IMR-90 (cell line): Measurements from ENCODE around the gene GALNT7. TPM values are rescaled to one million over a fixed set of nuclear protein-coding genes. Genes with fewer than 3 reads are reported as not detected.
A peak's percentile ranks its signal among the peaks of the same experiment; 100 is the strongest.

Experiments
- ATAC-seq: fragments of 200-7000 bp; cut with Tn5 transposase; 2 replicates; pipeline ENCODE4 v1.9.1; 2020; ENCODE audit warnings: low read depth, mild to moderate bottlenecking, moderate library complexity
- BruUV-seq: library from RNA; stranded (reverse); fragments of 400-500 nt; replicated peaks from 2 replicates; lab custom pipeline; 2021; lab: Mats Ljungman, UMichigan
- CTCF ChIA-PET: fragments of 300-600 bp; formaldehyde crosslinking; extraction: SDS; loops from one replicate; lab custom pipeline; 2021; ENCODE audit warnings: antibody characterized with exemption; lab: Yijun Ruan, JAX
- POLR2A ChIA-PET: fragments of 300-600 bp; sonication (Branson Sonifier 250); formaldehyde crosslinking; loops from one replicate; lab custom pipeline; 2022; ENCODE audit warnings: antibody characterized with exemption; ENCODE audit not compliant: unreplicated experiment; lab: Charles Lee
- DNase-seq: peaks from one replicate; pipeline ENCODE4 v3.0.0; 2013
- H2AFZ ChIP-seq: replicated peaks from 2 replicates; pipeline ENCODE3; 2013; ENCODE audit warnings: low read length, mild to moderate bottlenecking; ENCODE audit not compliant: poor library complexity
- H2AK5ac ChIP-seq: 2 replicates; pipeline ENCODE4 v1.6.1; 2013; ENCODE audit warnings: low read depth, low read length, inconsistent platforms
- H2AK9ac ChIP-seq: replicated peaks from 2 replicates; pipeline ENCODE3; 2013; ENCODE audit warnings: mild to moderate bottlenecking, low read depth, low read length, moderate library complexity; ENCODE audit not compliant: poor library complexity
- H2BK120ac ChIP-seq: 2 replicates; pipeline ENCODE4 v1.6.1; 2013; ENCODE audit warnings: low read depth, low read length, inconsistent platforms
- H2BK15ac ChIP-seq: 3 replicates; pipeline ENCODE4 v1.6.1; 2013; ENCODE audit warnings: low read depth, low read length, inconsistent platforms
- H2BK20ac ChIP-seq: 2 replicates; pipeline ENCODE4 v1.6.1; 2013; ENCODE audit warnings: low read depth, mild to moderate bottlenecking, inconsistent platforms, low read length, moderate library complexity
- H2BK5ac ChIP-seq: 2 replicates; pipeline ENCODE4 v1.6.1; 2013; ENCODE audit warnings: mild to moderate bottlenecking, low read depth, low read length, inconsistent platforms; ENCODE audit not compliant: poor library complexity, severe bottlenecking
- H3K14ac ChIP-seq: replicated peaks from 2 replicates; pipeline ENCODE4 v1.6.1; 2013; ENCODE audit warnings: low read depth, low read length, inconsistent platforms
- H3K18ac ChIP-seq: 2 replicates; pipeline ENCODE4 v1.6.1; 2013; ENCODE audit warnings: low read depth, low read length, control low read depth
- H3K23ac ChIP-seq: 2 replicates; pipeline ENCODE4 v1.6.1; 2013; ENCODE audit warnings: low read depth, low read length, inconsistent platforms
- H3K27ac ChIP-seq: 2 replicates; pipeline ENCODE4 v1.5.1; 2013; ENCODE audit warnings: mild to moderate bottlenecking, control low read depth, low read length; ENCODE audit not compliant: insufficient read depth
- H3K27me3 ChIP-seq: 2 replicates; pipeline ENCODE4 v1.6.1; 2013; ENCODE audit warnings: low read length; ENCODE audit not compliant: control insufficient read depth, insufficient read depth
- H3K36me3 ChIP-seq: 2 replicates; pipeline ENCODE4 v1.6.1; 2013; ENCODE audit warnings: low read length, mixed read lengths; ENCODE audit not compliant: control insufficient read depth, insufficient read depth
- H3K4ac ChIP-seq: 2 replicates; pipeline ENCODE4 v1.6.1; 2013; ENCODE audit warnings: low read depth, low read length, inconsistent platforms
- H3K4me1 ChIP-seq: 2 replicates; pipeline ENCODE4 v1.6.1; 2013; ENCODE audit warnings: low read length, mixed read lengths; ENCODE audit not compliant: control insufficient read depth, insufficient read depth
- H3K4me2 ChIP-seq: 2 replicates; pipeline ENCODE4 v1.6.1; 2013; ENCODE audit warnings: low read depth, mild to moderate bottlenecking, control low read depth, low read length, moderate library complexity
- H3K4me3 ChIP-seq: 2 replicates; pipeline ENCODE4 v1.5.1; 2013; ENCODE audit warnings: low read depth, mild to moderate bottlenecking, control low read depth, low read length, moderate library complexity; ENCODE audit not compliant: insufficient read depth
- H3K56ac ChIP-seq: 2 replicates; pipeline ENCODE4 v1.6.1; 2013; ENCODE audit warnings: low read length, inconsistent platforms; ENCODE audit not compliant: insufficient read depth; ENCODE audit errors: extremely low read depth
- H3K79me1 ChIP-seq, 2 experiments: 2 replicates each; pipeline ENCODE4 v1.6.1; 2013; ENCODE audit warnings: low read length in 2 of 2, inconsistent platforms in 1 of 2, low read depth in 1 of 2
- H3K9ac ChIP-seq: 2 replicates; pipeline ENCODE4 v1.6.1; 2013; ENCODE audit warnings: low read depth, low read length, control low read depth
- H3K9me1 ChIP-seq: 2 replicates; pipeline ENCODE4 v1.6.1; 2013; ENCODE audit warnings: low read length, inconsistent platforms; ENCODE audit not compliant: insufficient read depth
- H3K9me3 ChIP-seq: 2 replicates; pipeline ENCODE4 v1.6.1; 2013; ENCODE audit warnings: low read length; ENCODE audit not compliant: control insufficient read depth, insufficient read depth
- H4K20me1 ChIP-seq: 2 replicates; pipeline ENCODE4 v1.6.1; 2013; ENCODE audit warnings: low read length, inconsistent platforms; ENCODE audit not compliant: insufficient read depth
- H4K5ac ChIP-seq: 2 replicates; pipeline ENCODE4 v1.6.1; 2013; ENCODE audit warnings: mild to moderate bottlenecking, low read depth, low read length, control low read depth
- H4K8ac ChIP-seq, 2 experiments: 2 replicates each; pipeline ENCODE4 v1.6.1; 2013; ENCODE audit warnings: low read depth in 2 of 2, low read length in 2 of 2, control low read depth in 1 of 2, inconsistent platforms in 1 of 2
- H4K91ac ChIP-seq: 2 replicates; pipeline ENCODE4 v1.6.1; 2013; ENCODE audit warnings: low read depth, low read length, inconsistent platforms; ENCODE audit not compliant: insufficient read depth
- MAFK ChIP-seq: IDR thresholded peaks from 2 replicates; pipeline ENCODE4 v1.6.1; 2012; ENCODE audit warnings: low read depth, low read length, improper control_type of control experiment
- MXI1 ChIP-seq: IDR thresholded peaks from 2 replicates; pipeline ENCODE4 v1.6.1; 2012; ENCODE audit warnings: low read depth, mild to moderate bottlenecking, low read length, moderate library complexity, borderline replicate concordance
- WGBS, 2 experiments: methylation state at CpG; one replicate each; pipeline versions ENCODE4 v1.1.5 to v1.1.7; 2013; ENCODE audit warnings: missing lambda C conversion rate in 2 of 2; ENCODE audit not compliant: insufficient read length in 1 of 2; ENCODE audit errors: extremely low coverage in 2 of 2; 5-methylcytosine and 5-hydroxymethylcytosine counted together
- dilution Hi-C: fragments of 300-500 bp; cut with HindIII; formaldehyde crosslinking; loops from one replicate; pipeline ENCODE4 v1.14.3; 2018; ENCODE audit warnings: low sequenced_read_pairs; ENCODE audit not compliant: unreplicated experiment
- in situ Hi-C: fragments of 300-500 bp; cut with MboI; formaldehyde crosslinking; loops from 3 replicates; pipeline ENCODE4 v1.14.3; 2019; ENCODE audit warnings: low sequenced_read_pairs, inconsistent platforms, mixed read lengths
- intact Hi-C: fragments of 100-400 bp; cut with micrococcal nuclease; formaldehyde crosslinking; loops from 2 replicates; pipeline ENCODE4 v1.10.0; 2022
- polyA plus RNA-seq, 3 experiments: library from polyadenylated mRNA; depleted of rRNA; stranded (reverse); fragments of >200 nt; gene quantifications; 2 replicates each; pipeline ENCODE4 v1.2.3, GENCODE V29; 2012; ENCODE audit warnings: low replicate concordance in 1 of 3
- total RNA-seq: library from RNA; depleted of rRNA; stranded (reverse); fragments of >200 nt; gene quantifications from 2 replicates; pipeline ENCODE4 v1.2.3, GENCODE V29; 2012

Gene GALNT7
- total and polyA plus RNA-seq, 2 of the 4 experiments (the other 2 are of a cell fraction): 19.1 to 31.2 TPM

- H2BK20ac ChIP-seq: no peak overlapping the region
- no peak overlapping the region for H4K5ac ChIP-seq
- no peak overlapping the region for H3K27ac ChIP-seq
- no peak overlapping the region for H3K4ac ChIP-seq
- H4K20me1 ChIP-seq: no peaks in the 10 kb centered on the region
- no peaks in the 10 kb centered on the region for H3K79me1 ChIP-seq
- no peak overlapping the region for H2BK15ac ChIP-seq
- H2AK9ac ChIP-seq: no peak overlapping the region
- ChIA-PET POLR2A (no interaction called here), CTCF (no interaction called here)
- TF ChIP-seq MAFK: 0 out of 2 replicates have a peak, but pooled peaks have one; percentile 8
- no peak for TF ChIP-seq MXI1
- H4K8ac ChIP-seq: no peak overlapping the region
- no peak overlapping the region for H3K14ac ChIP-seq
- intact Hi-C loops: no loop called here
- H3K4me2 ChIP-seq: no peak overlapping the region
- BruUV-seq: no TSS peak
- H3K9me1 ChIP-seq: no peaks in the 10 kb centered on the region
- no peak for ATAC-seq
- H3K23ac ChIP-seq: no peak overlapping the region
- no peak overlapping the region for H3K56ac ChIP-seq
- H3K27me3 ChIP-seq: no peaks in the 10 kb centered on the region
- peaks cover 3% of the 10 kb centered on the region; the same call in 1 of the 2 replicates for H3K36me3 ChIP-seq
- H2AFZ ChIP-seq: no peak overlapping the region
- no peaks in the 10 kb centered on the region for H3K9me3 ChIP-seq
- no CpG with 5 or more reads among the region's 5 CpGs for WGBS, 2 experiments
- in situ Hi-C loops: no loop called here
- dilution Hi-C loops: no loop called here
- H3K4me3 ChIP-seq: no peak overlapping the region
- H2BK120ac ChIP-seq: no peak overlapping the region
- no peak overlapping the region for H2BK5ac ChIP-seq
- no peak overlapping the region for H4K91ac ChIP-seq
- H3K4me1 ChIP-seq: no peaks in the 10 kb centered on the region
- no peak overlapping the region for H2AK5ac ChIP-seq
- no peak overlapping the region for H3K9ac ChIP-seq
- DNase-seq: no peak
- H3K18ac ChIP-seq: no peak overlapping the region
Observed at GRCh38 chr4:173325007-173325736, 156.6 kb downstream of the GALNT7 start.
